Upper lobe of left lung (tissue), 6 donors: Measurements from ENCODE around the gene LPAR3. TPM values are rescaled to one million over a fixed set of nuclear protein-coding genes. Genes with fewer than 3 reads are reported as not detected.

ENCODE experiments used
- ATAC-seq, 2 donors: fragments of 200-7000 bp; cut with Tn5 transposase; one replicate each; pipeline ENCODE4 v1.9.1; 2022; ENCODE audit warnings: mild to moderate bottlenecking in 2 of 2, moderate library complexity in 2 of 2; ENCODE audit not compliant: low FRiP score in 2 of 2
- DNase-seq, 2 donors: peaks; one replicate each; pipeline ENCODE4 v3.0.0-alpha.2; 2019 to 2020
- H3K27ac ChIP-seq, 4 donors: fragments of 200-600 bp; sonication (generic); one replicate each; pipeline ENCODE4 v1.5.1; 2016 to 2019
- H3K27me3 ChIP-seq, 4 donors: fragments of 200-600 bp; sonication (generic); one replicate each; pipeline ENCODE4 v1.5.1; 2017 to 2019
- H3K36me3 ChIP-seq, 4 donors: fragments of 200-600 bp; sonication (generic); one replicate each; pipeline ENCODE4 v1.5.1; 2016 to 2019
- H3K4me1 ChIP-seq, 4 donors: fragments of 200-600 bp; sonication (generic); one replicate each; pipeline ENCODE4 v1.5.1; 2018 to 2019
- H3K4me3 ChIP-seq, 4 donors: fragments of 200-600 bp; sonication (generic); one replicate each; pipeline ENCODE4 v1.5.1; 2017 to 2019; ENCODE audit warnings: mild to moderate bottlenecking in 2 of 4, moderate library complexity in 1 of 4
- H3K9me3 ChIP-seq, 4 donors: fragments of 200-600 bp; sonication (generic); one replicate each; pipeline ENCODE4 v1.5.1; 2018 to 2019
- CTCF ChIP-seq, 6 experiments: fragments of 450-650 bp in 4 of 6; fragments of 200-600 bp in 2 of 6; sonication (generic) in 2 of 6; IDR thresholded peaks; one replicate each; pipeline ENCODE4 v1.5.1; 2016 to 2019; ENCODE audit warnings: antibody characterized with exemption in 6 of 6
- EP300 ChIP-seq, 4 donors: sonication (generic); formaldehyde crosslinking; IDR thresholded peaks; one replicate each; pipeline ENCODE4 v1.5.1; 2017; ENCODE audit warnings: antibody characterized with exemption in 4 of 4, control low read depth in 2 of 4
- POLR2A ChIP-seq, 4 donors: fragments of 450-650 bp; IDR thresholded peaks; one replicate each; pipeline ENCODE4 v1.5.1; 2016 to 2017; ENCODE audit warnings: antibody characterized with exemption in 4 of 4, mild to moderate bottlenecking in 2 of 4
- POLR2AphosphoS5 ChIP-seq, 2 donors: sonication (generic); formaldehyde crosslinking; IDR thresholded peaks; one replicate each; pipeline ENCODE4 v1.5.1; 2017; ENCODE audit warnings: antibody characterized with exemption in 2 of 2
- whole genome bisulfite sequencing, 2 donors: methylation state at CpG; one replicate each; pipeline ENCODE4 v1.1.5; 2017 to 2018; 5-methylcytosine and 5-hydroxymethylcytosine counted together
- total RNA-seq, 6 donors: library from RNA; depleted of rRNA in 4 of 6; stranded (reverse); fragments of >200 nt in 4 of 6; gene quantifications; one replicate each; pipeline versions ENCODE4 v1.1.0 to v1.2.1, GENCODE V29; 2016 to 2021
- donor health status: DM: no; HTN: no; CAD: no; lungs with moderate emphysema.
- donor health status: DM: no; HTN: yes; CAD: no; lungs with severe emphysema.

Gene LPAR3
- total RNA-seq: 1 to 10 TPM in 5 of 6 donors, not detected in 1; 1.5 to 9.8 (median 4.3) TPM

- Histone ChIP-seq H3K4me1 (peaks cover 4 to 14% (median 10%) of the 10 kb centered on the region in 4 donors), H3K36me3 (no peaks in the 10 kb centered on the region), H3K27ac (no peak within 1 kb of the TSS), H3K4me3 (peak within 1 kb of the TSS; percentile 14 to 43 (median 40)), H3K27me3 (peaks cover 0 to 17% (median 10%) of the 10 kb centered on the region in 4 donors), H3K9me3 (no peaks in the 10 kb centered on the region)
- TF ChIP-seq EP300 (IDR thresholded peaks at IDR 0.05) (no peak), CTCF (IDR thresholded peaks at IDR 0.05) (no peak), POLR2A (IDR thresholded peaks at IDR 0.05) (no peak), POLR2AphosphoS5 (IDR thresholded peaks at IDR 0.05) (no peak)
- DNase-seq (peak in 1 of 2 donors; percentile 88), ATAC-seq (peak in 1 of 2 donors; percentile 34)
- 3 to 7% methylated on average over 12 to 24 of the region's 93 CpGs for WGBS, 2 donors
These were observed at the start of gene LPAR3 for GRCh38 chr1:84892705-84893618. Gene LPAR3, minus strand, starts transcription at chr1:84893206. Its CDS starts 27,086 bp downstream, at chr1:84866120.

GRCh38 chr1:84941843-84942242 lies 48.8 kb upstream of the LPAR3 start:
- TF ChIP-seq EP300 (IDR thresholded peaks at IDR 0.05) (no peak), POLR2AphosphoS5 (IDR thresholded peaks at IDR 0.05) (no peak), POLR2A (IDR thresholded peaks at IDR 0.05) (no peak), CTCF (IDR thresholded peaks at IDR 0.05) (no peak)
- H3K4me1 ChIP-seq: peaks cover 9 to 13% (median 9%) of the 10 kb centered on the region in 4 donors
- no peaks in the 10 kb centered on the region for H3K27me3 ChIP-seq
- no peak for DNase-seq
- no peak for ATAC-seq
- no peak overlapping the region for H3K4me3 ChIP-seq
- 72 to 88% methylated on average over 1 of the region's 1 CpG for WGBS, 2 donors
- H3K36me3 ChIP-seq: no peaks in the 10 kb centered on the region
- H3K27ac ChIP-seq: no peak overlapping the region
- H3K9me3 ChIP-seq: no peaks in the 10 kb centered on the region

DNA sequence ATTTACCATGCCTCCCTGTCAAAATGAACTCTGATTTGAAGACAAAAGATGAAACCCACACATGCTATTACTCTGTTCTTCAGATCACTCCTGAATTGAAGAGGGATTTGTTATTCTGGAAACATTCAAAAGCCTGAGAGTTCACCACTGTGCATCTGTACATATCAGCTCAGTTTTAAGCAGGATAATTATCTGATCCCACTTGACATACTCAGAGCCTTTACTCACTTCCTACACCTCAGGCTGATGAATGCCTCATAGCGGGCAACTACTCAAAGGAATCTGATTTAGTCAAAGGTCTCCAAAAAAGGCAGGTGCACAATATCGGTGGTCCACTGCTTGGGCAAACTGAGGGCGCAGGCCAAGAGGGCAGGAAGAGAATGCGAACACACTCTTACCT lies 47.5 kb upstream of the LPAR3 start:
- Histone ChIP-seq H3K4me3 (no peak overlapping the region), H3K4me1 (peaks cover 0 to 6% (median 1%) of the 10 kb centered on the region in 4 donors), H3K27ac (no peak overlapping the region), H3K27me3 (no peaks in the 10 kb centered on the region), H3K9me3 (no peaks in the 10 kb centered on the region), H3K36me3 (no peaks in the 10 kb centered on the region)
- no peak for ATAC-seq
- no peak for DNase-seq
- no peak for TF ChIP-seq POLR2AphosphoS5 (IDR thresholded peaks at IDR 0.05)
- no peak for TF ChIP-seq POLR2A (IDR thresholded peaks at IDR 0.05)
- TF ChIP-seq CTCF (IDR thresholded peaks at IDR 0.05): no peak
- no peak for TF ChIP-seq EP300 (IDR thresholded peaks at IDR 0.05)
- 74 to 78% methylated on average over 4 of the region's 4 CpGs for WGBS, 2 donors

DNA sequence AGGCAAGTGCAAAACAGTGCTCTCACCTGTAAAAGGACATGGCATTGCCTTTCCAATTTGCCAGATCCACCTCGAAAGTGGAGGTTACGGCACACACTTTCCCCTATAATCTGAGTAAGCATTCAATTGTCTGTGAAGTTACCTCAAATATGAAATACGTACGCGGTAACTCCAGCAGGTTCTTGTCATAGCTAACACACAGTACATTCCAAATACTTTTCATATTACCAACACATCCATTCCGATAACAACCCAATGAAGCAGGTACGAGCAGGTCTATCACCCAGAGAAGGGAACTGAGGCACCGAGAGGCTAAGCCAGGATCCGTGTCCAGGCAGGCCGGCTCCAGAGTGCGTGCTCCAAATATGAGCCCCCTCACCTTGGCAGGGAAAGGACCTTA lies 46.8 kb upstream of the LPAR3 start:
- no peaks in the 10 kb centered on the region for H3K27me3 ChIP-seq
- TF ChIP-seq EP300 (IDR thresholded peaks at IDR 0.05): no peak
- TF ChIP-seq CTCF (IDR thresholded peaks at IDR 0.05): no peak
- TF ChIP-seq POLR2AphosphoS5 (IDR thresholded peaks at IDR 0.05): no peak
- no peak for TF ChIP-seq POLR2A (IDR thresholded peaks at IDR 0.05)
- H3K9me3 ChIP-seq: no peaks in the 10 kb centered on the region
- no peak overlapping the region for H3K27ac ChIP-seq
- ATAC-seq: no peak
- peaks cover 0 to 4% (median 0%) of the 10 kb centered on the region in 4 donors for H3K4me1 ChIP-seq
- H3K36me3 ChIP-seq: no peaks in the 10 kb centered on the region
- 95 to 96% methylated on average over 11 of the region's 11 CpGs for WGBS, 2 donors
- no peak for DNase-seq
- no peak overlapping the region for H3K4me3 ChIP-seq
